HL-60 (cell line): ENCODE data around the gene EMC9.

Source experiments
- DNase-seq, 2 experiments: peaks; one replicate each; pipeline ENCODE4 v3.0.0-alpha.2; 2010 to 2020; ENCODE audit warnings: low read depth in 1 of 2, low spot score in 1 of 2
- H3K27ac ChIP-seq: fragments of 250-450 bp; sonication (Bioruptor Pico); replicated peaks from 2 replicates; pipeline ENCODE4 v1.5.1; 2020; ENCODE audit warnings: mild to moderate bottlenecking, moderate library complexity
- H3K27me3 ChIP-seq: fragments of 250-450 bp; sonication (Bioruptor Pico); 2 replicates; pipeline ENCODE4 v1.5.1; 2021; ENCODE audit warnings: mild to moderate bottlenecking, moderate library complexity; ENCODE audit not compliant: insufficient read depth, poor library complexity, severe bottlenecking
- H3K4me3 ChIP-seq: replicated peaks from 2 replicates; pipeline ENCODE4 v1.5.1; 2011; ENCODE audit warnings: mild to moderate bottlenecking, control low read depth, low read length; ENCODE audit not compliant: insufficient read depth
- CTCF ChIP-seq: IDR thresholded peaks from one replicate; pipeline ENCODE4 v1.5.1; 2011; ENCODE audit warnings: low read length, control low read depth, inconsistent platforms; ENCODE audit not compliant: insufficient read depth
- GABPA ChIP-seq: IDR thresholded peaks from 2 replicates; pipeline ENCODE4 v1.6.1; 2012; ENCODE audit warnings: low read depth
- POLR2AphosphoS5 ChIP-seq: IDR thresholded peaks from 2 replicates; pipeline ENCODE4 v1.6.1; 2012; ENCODE audit warnings: low read depth
- REST ChIP-seq: IDR thresholded peaks from 2 replicates; pipeline ENCODE4 v1.6.1; 2012; ENCODE audit warnings: low read depth; ENCODE audit not compliant: insufficient replicate concordance
- SPI1 ChIP-seq: IDR thresholded peaks from 2 replicates; pipeline ENCODE4 v1.6.1; 2012; ENCODE audit warnings: low read depth, mild to moderate bottlenecking, borderline replicate concordance

The EMC9 gene

GRCh38 chr14:24122416-24122815 lies 19.0 kb downstream of the EMC9 start:
- Histone ChIP-seq H3K4me3 (no peak overlapping the region), H3K27me3 (no peaks in the 10 kb centered on the region), H3K27ac (no peak overlapping the region)
- no peak for DNase-seq
- TF ChIP-seq SPI1 (no peak), GABPA (no peak), REST (no peak), POLR2AphosphoS5 (no peak), CTCF (no peak)

DNA sequence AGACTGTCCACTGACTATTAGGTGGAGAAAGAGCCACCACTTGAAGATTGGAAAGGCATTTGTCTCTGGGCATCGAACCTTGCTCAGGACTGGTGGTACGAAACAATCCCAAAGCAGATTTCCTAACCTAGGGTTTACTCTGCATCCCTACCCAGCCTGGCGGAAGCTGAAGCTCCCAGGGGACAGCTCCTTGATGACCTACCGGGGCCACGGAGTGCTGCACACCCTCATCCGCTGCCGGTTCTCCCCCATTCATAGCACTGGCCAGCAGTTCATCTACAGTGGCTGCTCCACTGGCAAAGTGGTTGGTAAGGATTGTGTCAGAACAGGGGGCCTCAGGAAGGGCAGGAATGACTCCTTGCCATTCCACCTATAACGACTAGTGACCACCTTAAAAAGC lies 20.2 kb downstream of the EMC9 start:
- no peak for DNase-seq
- no peak for TF ChIP-seq POLR2AphosphoS5
- no peak for TF ChIP-seq SPI1
- no peak for TF ChIP-seq REST
- no peak for TF ChIP-seq CTCF
- TF ChIP-seq GABPA: no peak
- no peaks in the 10 kb centered on the region for H3K27me3 ChIP-seq
- H3K4me3 ChIP-seq: no peak overlapping the region
- no peak overlapping the region for H3K27ac ChIP-seq

DNA sequence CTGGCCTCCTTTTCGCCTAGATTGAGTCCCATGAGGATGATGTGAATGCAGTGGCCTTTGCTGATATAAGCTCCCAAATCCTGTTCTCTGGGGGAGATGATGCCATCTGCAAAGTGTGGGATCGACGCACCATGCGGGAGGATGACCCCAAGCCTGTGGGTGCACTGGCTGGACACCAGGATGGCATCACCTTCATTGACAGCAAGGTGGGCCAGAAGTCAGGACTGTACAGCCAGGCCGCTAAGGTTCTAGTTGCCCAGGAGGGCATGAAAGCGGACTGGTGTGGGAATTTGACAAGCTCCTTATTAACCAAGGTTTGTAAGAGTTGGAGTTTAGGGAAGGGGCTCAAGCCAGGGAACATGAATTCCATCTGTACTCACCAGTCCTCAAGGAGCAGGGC lies 21.7 kb downstream of the EMC9 start:
- DNase-seq: no peak
- Histone ChIP-seq H3K27ac (no peak overlapping the region), H3K27me3 (no peaks in the 10 kb centered on the region), H3K4me3 (no peak overlapping the region)
- TF ChIP-seq POLR2AphosphoS5: no peak
- no peak for TF ChIP-seq SPI1
- TF ChIP-seq CTCF: no peak
- no peak for TF ChIP-seq GABPA
- TF ChIP-seq REST: no peak
